Gastroesophageal sphincter (tissue), 3 donors: ENCODE data around the gene ANKRD13C.
A peak's percentile ranks its signal among the peaks of the same experiment; 100 is the strongest.

Source experiments
- CTCF ChIP-seq, 4 experiments: fragments of 200-600 bp in 2 of 4; fragments of 450-650 bp in 2 of 4; sonication (generic) in 1 of 4; IDR thresholded peaks; one replicate each; pipeline ENCODE4 v1.5.1; 2017 to 2019; ENCODE audit warnings: antibody characterized with exemption in 4 of 4, mild to moderate bottlenecking in 2 of 4, moderate library complexity in 2 of 4
- POLR2A ChIP-seq, 2 donors: fragments of 450-650 bp; IDR thresholded peaks; one replicate each; pipeline ENCODE4 v1.6.1; 2017; ENCODE audit warnings: antibody characterized with exemption in 2 of 2, mild to moderate bottlenecking in 2 of 2, moderate library complexity in 1 of 2

- TF ChIP-seq POLR2A (IDR thresholded peaks at IDR 0.05) (peak; percentile 74 to 78), CTCF (IDR thresholded peaks at IDR 0.05) (peak in 3 of 4 experiments; percentile 25 to 46 (median 39))
These were observed 133.0 kb downstream of the ANKRD13C start, which contains the start of gene SRSF11 for GRCh38 chr1:70221238-70222121.
